KG1 (cell line): ENCODE data around the gene TOLLIP.
"Not testable (repeated sequence)": the region's sequence is repeated elsewhere in the genome, so short reads cannot be mapped to it uniquely, and the experiment has no call there.

Source experiments
- DNase-seq: peaks from one replicate; lab custom pipeline; 2025; lab: John Stamatoyannopoulos, UW

Gene TOLLIP

GRCh38 chr11:1262172-1263006 lies 47.0 kb downstream of the TOLLIP start:
- DNase-seq: peak; percentile 8

GRCh38 chr11:1261241-1262071 lies 48.0 kb downstream of the TOLLIP start:
- DNase-seq: no peak

- DNase-seq: no peak
These were observed 48.8 kb downstream of the TOLLIP start for GRCh38 chr11:1260620-1261019.

GRCh38 chr11:1260023-1260501 lies 49.4 kb downstream of the TOLLIP start:
- DNase-seq: no peak

- DNase-seq: no peak
These were observed 49.9 kb downstream of the TOLLIP start for GRCh38 chr11:1259561-1259960.

- DNase-seq: no peak
These were observed 50.4 kb downstream of the TOLLIP start for GRCh38 chr11:1259076-1259461.

GRCh38 chr11:1258401-1259075 lies 50.9 kb downstream of the TOLLIP start:
- no peak for DNase-seq

GRCh38 chr11:1257916-1258315 lies 51.5 kb downstream of the TOLLIP start:
- DNase-seq: no peak

GRCh38 chr11:1257366-1257765 lies 52.1 kb downstream of the TOLLIP start:
- no peak for DNase-seq

- DNase-seq: no peak
These were observed 53.0 kb downstream of the TOLLIP start for GRCh38 chr11:1256257-1257045.

GRCh38 chr11:1255151-1255550 lies 54.3 kb downstream of the TOLLIP start:
- DNase-seq: no peak

GRCh38 chr11:1254733-1255132 lies 54.7 kb downstream of the TOLLIP start:
- DNase-seq: no peak

- DNase-seq: no peak
These were observed 55.3 kb downstream of the TOLLIP start for GRCh38 chr11:1254086-1254648.

- no peak for DNase-seq
These were observed 56.3 kb downstream of the TOLLIP start for GRCh38 chr11:1253103-1253485.

GRCh38 chr11:1252371-1253102 lies 56.9 kb downstream of the TOLLIP start:
- DNase-seq: no peak

GRCh38 chr11:1251236-1251770 lies 58.1 kb downstream of the TOLLIP start:
- no peak for DNase-seq

- DNase-seq: not testable (repeated sequence)
These were observed 59.0 kb downstream of the TOLLIP start for GRCh38 chr11:1250411-1250810.

- DNase-seq: not testable (repeated sequence)
These were observed 60.5 kb downstream of the TOLLIP start for GRCh38 chr11:1248951-1249350.

GRCh38 chr11:1247026-1247425 lies 62.4 kb downstream of the TOLLIP start:
- DNase-seq: not testable (repeated sequence)

- not testable (repeated sequence) for DNase-seq
These were observed 63.1 kb downstream of the TOLLIP start for GRCh38 chr11:1246301-1246700.
